WTC11 (cell line): ENCODE results near the gene DIPK2A.
A peak's percentile ranks its signal among the peaks of the same experiment; 100 is the strongest.

Source experiments
- ATF1 ChIP-seq: sonication (generic); formaldehyde crosslinking; IDR thresholded peaks from 2 replicates; pipeline ENCODE4 v1.8.1; 2023; ENCODE audit warnings: mild to moderate bottlenecking, moderate library complexity, missing genetic modification reagents
- JUN ChIP-seq: sonication (generic); formaldehyde crosslinking; IDR thresholded peaks from 2 replicates; pipeline ENCODE4 v1.8.0; 2023; ENCODE audit warnings: mild to moderate bottlenecking, missing genetic modification reagents
- KAT7 ChIP-seq: sonication (generic); formaldehyde crosslinking; IDR thresholded peaks from 2 replicates; pipeline ENCODE4 v1.8.1; 2023; ENCODE audit warnings: missing genetic modification reagents, mild to moderate bottlenecking, borderline replicate concordance
- SP1 ChIP-seq: sonication (generic); formaldehyde crosslinking; conservative IDR thresholded peaks from 2 replicates; pipeline ENCODE4 v1.8.1; 2022; ENCODE audit warnings: missing genetic modification reagents
- ZNF263 ChIP-seq: sonication (generic); formaldehyde crosslinking; IDR thresholded peaks from 2 replicates; pipeline ENCODE4 v1.8.1; 2022; ENCODE audit warnings: low read depth, mild to moderate bottlenecking, moderate library complexity, missing genetic modification reagents
- TF ChIP-seq, protein P1 (sequence below): sonication (generic); formaldehyde crosslinking; IDR thresholded peaks from 2 replicates; pipeline ENCODE4 v1.8.1; 2023; ENCODE audit warnings: mild to moderate bottlenecking, missing genetic modification reagents
- TF ChIP-seq, protein P2 (sequence below): sonication (generic); formaldehyde crosslinking; IDR thresholded peaks from 2 replicates; pipeline ENCODE4 v1.8.1; 2023; ENCODE audit warnings: mild to moderate bottlenecking, missing genetic modification reagents, moderate library complexity
- TF ChIP-seq, protein P3 (sequence below): sonication (generic); formaldehyde crosslinking; conservative IDR thresholded peaks from 2 replicates; pipeline ENCODE4 v1.8.1; 2022; ENCODE audit warnings: mild to moderate bottlenecking, missing genetic modification reagents
- TF ChIP-seq, protein P4 (sequence below): fragments of 200-600 bp; IDR thresholded peaks from 2 replicates; pipeline ENCODE4 v1.8.0; 2022; ENCODE audit warnings: antibody characterized with exemption
- TF ChIP-seq, protein P5 (sequence below): sonication (generic); formaldehyde crosslinking; IDR thresholded peaks from 2 replicates; pipeline ENCODE4 v1.8.1; 2022; ENCODE audit warnings: low read depth, mild to moderate bottlenecking, moderate library complexity, missing genetic modification reagents, borderline replicate concordance
- TF ChIP-seq, protein P6 (sequence below): fragments of 250-450 bp; sonication (Bioruptor Pico); IDR thresholded peaks from 2 replicates; pipeline ENCODE4 v1.9.0; 2021; ENCODE audit warnings: mild to moderate bottlenecking, borderline replicate concordance
- TF ChIP-seq, protein P7 (sequence below): sonication (generic); formaldehyde crosslinking; IDR thresholded peaks from 2 replicates; pipeline ENCODE4 v1.8.1; 2023; ENCODE audit warnings: mild to moderate bottlenecking, missing genetic modification reagents, moderate library complexity
- TF ChIP-seq, protein P8 (sequence below): sonication (generic); formaldehyde crosslinking; IDR thresholded peaks from 2 replicates; pipeline ENCODE4 v1.8.1; 2022; ENCODE audit warnings: missing genetic modification reagents, borderline replicate concordance
- TF ChIP-seq, protein P9 (sequence below): sonication (generic); formaldehyde crosslinking; IDR thresholded peaks from 2 replicates; pipeline ENCODE4 v1.8.0; 2022; ENCODE audit warnings: mild to moderate bottlenecking, missing genetic modification reagents

DNA sequence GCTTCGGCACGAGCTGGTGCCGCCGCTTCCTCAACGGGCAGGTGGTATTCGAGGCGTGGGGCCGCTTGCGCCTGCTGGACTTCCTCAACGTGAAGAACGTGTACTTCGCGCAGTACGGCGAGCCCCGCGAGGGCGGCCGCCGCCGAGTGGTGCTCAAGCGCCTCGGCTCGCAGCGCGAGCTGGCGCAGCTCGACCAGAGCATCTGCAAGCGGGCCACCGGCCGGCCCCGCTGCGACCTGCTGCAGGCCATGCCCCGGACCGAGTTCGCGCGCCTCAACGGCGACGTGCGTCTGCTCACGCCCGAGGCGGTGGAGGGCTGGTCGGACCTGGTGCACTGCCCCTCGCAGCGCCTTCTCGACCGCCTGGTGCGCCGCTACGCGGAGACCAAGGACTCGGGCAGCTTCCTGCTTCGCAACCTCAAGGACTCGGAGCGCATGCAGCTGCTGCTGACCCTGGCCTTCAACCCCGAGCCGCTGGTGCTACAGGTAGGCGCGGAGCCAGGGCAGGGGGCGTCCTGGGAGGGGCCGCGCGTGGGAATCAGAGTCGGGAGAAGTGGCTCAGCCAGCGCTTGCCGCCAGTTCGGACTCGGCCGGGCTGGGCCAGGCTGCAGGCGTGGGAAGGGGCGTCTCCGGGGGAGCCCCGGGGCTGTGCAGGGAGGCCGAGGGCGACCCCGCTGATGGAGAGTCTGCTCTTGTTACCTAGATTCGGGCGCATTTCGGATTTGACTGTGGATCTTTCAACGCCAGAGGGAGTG is 1.1 kb downstream of the DIPK2A start:
- TF ChIP-seq, protein P1, sequence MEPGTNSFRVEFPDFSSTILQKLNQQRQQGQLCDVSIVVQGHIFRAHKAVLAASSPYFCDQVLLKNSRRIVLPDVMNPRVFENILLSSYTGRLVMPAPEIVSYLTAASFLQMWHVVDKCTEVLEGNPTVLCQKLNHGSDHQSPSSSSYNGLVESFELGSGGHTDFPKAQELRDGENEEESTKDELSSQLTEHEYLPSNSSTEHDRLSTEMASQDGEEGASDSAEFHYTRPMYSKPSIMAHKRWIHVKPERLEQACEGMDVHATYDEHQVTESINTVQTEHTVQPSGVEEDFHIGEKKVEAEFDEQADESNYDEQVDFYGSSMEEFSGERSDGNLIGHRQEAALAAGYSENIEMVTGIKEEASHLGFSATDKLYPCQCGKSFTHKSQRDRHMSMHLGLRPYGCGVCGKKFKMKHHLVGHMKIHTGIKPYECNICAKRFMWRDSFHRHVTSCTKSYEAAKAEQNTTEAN (CRISPR knock-in tag): no peak; the same call in 1 of the 2 replicates
- TF ChIP-seq, protein P2, sequence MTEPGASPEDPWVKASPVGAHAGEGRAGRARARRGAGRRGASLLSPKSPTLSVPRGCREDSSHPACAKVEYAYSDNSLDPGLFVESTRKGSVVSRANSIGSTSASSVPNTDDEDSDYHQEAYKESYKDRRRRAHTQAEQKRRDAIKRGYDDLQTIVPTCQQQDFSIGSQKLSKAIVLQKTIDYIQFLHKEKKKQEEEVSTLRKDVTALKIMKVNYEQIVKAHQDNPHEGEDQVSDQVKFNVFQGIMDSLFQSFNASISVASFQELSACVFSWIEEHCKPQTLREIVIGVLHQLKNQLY (CRISPR knock-in tag): no peak
- TF ChIP-seq, protein P3, sequence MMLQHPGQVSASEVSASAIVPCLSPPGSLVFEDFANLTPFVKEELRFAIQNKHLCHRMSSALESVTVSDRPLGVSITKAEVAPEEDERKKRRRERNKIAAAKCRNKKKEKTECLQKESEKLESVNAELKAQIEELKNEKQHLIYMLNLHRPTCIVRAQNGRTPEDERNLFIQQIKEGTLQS (CRISPR knock-in tag): no peak
- TF ChIP-seq, protein P4, sequence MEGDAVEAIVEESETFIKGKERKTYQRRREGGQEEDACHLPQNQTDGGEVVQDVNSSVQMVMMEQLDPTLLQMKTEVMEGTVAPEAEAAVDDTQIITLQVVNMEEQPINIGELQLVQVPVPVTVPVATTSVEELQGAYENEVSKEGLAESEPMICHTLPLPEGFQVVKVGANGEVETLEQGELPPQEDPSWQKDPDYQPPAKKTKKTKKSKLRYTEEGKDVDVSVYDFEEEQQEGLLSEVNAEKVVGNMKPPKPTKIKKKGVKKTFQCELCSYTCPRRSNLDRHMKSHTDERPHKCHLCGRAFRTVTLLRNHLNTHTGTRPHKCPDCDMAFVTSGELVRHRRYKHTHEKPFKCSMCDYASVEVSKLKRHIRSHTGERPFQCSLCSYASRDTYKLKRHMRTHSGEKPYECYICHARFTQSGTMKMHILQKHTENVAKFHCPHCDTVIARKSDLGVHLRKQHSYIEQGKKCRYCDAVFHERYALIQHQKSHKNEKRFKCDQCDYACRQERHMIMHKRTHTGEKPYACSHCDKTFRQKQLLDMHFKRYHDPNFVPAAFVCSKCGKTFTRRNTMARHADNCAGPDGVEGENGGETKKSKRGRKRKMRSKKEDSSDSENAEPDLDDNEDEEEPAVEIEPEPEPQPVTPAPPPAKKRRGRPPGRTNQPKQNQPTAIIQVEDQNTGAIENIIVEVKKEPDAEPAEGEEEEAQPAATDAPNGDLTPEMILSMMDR: no peak
- TF ChIP-seq, protein P5, sequence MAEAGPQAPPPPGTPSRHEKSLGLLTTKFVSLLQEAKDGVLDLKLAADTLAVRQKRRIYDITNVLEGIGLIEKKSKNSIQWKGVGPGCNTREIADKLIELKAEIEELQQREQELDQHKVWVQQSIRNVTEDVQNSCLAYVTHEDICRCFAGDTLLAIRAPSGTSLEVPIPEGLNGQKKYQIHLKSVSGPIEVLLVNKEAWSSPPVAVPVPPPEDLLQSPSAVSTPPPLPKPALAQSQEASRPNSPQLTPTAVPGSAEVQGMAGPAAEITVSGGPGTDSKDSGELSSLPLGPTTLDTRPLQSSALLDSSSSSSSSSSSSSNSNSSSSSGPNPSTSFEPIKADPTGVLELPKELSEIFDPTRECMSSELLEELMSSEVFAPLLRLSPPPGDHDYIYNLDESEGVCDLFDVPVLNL (CRISPR knock-in tag): no peak
- TF ChIP-seq KAT7 (CRISPR knock-in tag) (peak; percentile 3; the same call in 1 of the 2 replicates), SP1 (CRISPR knock-in tag) (peak; percentile 16; the same call in 1 of the 2 replicates), ATF1 (no peak; the same call in 1 of the 2 replicates), ZNF263 (0 out of 2 replicates have a peak, but pooled peaks have one; percentile 26), JUN (CRISPR knock-in tag) (peak; percentile 69; the same call in 1 of the 2 replicates)
- TF ChIP-seq, protein P6, sequence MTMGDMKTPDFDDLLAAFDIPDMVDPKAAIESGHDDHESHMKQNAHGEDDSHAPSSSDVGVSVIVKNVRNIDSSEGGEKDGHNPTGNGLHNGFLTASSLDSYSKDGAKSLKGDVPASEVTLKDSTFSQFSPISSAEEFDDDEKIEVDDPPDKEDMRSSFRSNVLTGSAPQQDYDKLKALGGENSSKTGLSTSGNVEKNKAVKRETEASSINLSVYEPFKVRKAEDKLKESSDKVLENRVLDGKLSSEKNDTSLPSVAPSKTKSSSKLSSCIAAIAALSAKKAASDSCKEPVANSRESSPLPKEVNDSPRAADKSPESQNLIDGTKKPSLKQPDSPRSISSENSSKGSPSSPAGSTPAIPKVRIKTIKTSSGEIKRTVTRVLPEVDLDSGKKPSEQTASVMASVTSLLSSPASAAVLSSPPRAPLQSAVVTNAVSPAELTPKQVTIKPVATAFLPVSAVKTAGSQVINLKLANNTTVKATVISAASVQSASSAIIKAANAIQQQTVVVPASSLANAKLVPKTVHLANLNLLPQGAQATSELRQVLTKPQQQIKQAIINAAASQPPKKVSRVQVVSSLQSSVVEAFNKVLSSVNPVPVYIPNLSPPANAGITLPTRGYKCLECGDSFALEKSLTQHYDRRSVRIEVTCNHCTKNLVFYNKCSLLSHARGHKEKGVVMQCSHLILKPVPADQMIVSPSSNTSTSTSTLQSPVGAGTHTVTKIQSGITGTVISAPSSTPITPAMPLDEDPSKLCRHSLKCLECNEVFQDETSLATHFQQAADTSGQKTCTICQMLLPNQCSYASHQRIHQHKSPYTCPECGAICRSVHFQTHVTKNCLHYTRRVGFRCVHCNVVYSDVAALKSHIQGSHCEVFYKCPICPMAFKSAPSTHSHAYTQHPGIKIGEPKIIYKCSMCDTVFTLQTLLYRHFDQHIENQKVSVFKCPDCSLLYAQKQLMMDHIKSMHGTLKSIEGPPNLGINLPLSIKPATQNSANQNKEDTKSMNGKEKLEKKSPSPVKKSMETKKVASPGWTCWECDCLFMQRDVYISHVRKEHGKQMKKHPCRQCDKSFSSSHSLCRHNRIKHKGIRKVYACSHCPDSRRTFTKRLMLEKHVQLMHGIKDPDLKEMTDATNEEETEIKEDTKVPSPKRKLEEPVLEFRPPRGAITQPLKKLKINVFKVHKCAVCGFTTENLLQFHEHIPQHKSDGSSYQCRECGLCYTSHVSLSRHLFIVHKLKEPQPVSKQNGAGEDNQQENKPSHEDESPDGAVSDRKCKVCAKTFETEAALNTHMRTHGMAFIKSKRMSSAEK (CRISPR knock-in tag): no peak
- TF ChIP-seq, protein P7, sequence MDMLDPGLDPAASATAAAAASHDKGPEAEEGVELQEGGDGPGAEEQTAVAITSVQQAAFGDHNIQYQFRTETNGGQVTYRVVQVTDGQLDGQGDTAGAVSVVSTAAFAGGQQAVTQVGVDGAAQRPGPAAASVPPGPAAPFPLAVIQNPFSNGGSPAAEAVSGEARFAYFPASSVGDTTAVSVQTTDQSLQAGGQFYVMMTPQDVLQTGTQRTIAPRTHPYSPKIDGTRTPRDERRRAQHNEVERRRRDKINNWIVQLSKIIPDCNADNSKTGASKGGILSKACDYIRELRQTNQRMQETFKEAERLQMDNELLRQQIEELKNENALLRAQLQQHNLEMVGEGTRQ (CRISPR knock-in tag): no peak
- TF ChIP-seq, protein P8, sequence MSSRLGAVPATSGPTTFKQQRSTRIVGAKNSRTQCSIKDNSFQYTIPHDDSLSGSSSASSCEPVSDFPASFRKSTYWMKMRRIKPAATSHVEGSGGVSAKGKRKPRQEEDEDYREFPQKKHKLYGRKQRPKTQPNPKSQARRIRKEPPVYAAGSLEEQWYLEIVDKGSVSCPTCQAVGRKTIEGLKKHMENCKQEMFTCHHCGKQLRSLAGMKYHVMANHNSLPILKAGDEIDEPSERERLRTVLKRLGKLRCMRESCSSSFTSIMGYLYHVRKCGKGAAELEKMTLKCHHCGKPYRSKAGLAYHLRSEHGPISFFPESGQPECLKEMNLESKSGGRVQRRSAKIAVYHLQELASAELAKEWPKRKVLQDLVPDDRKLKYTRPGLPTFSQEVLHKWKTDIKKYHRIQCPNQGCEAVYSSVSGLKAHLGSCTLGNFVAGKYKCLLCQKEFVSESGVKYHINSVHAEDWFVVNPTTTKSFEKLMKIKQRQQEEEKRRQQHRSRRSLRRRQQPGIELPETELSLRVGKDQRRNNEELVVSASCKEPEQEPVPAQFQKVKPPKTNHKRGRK: no peak
- TF ChIP-seq, protein P9, sequence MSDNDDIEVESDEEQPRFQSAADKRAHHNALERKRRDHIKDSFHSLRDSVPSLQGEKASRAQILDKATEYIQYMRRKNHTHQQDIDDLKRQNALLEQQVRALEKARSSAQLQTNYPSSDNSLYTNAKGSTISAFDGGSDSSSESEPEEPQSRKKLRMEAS (CRISPR knock-in tag): peak; percentile 60
